RWPE2 (cell line): ENCODE data around the gene TNFAIP3.

Experiments used
- ATAC-seq: fragments of 200-7000 bp; cut with Tn5 transposase; 3 replicates; pipeline ENCODE4 v1.9.1; 2021; ENCODE audit warnings: low read depth
- DNase-seq: peaks from one replicate; pipeline ENCODE4 v3.0.0-alpha.2; 2020; ENCODE audit warnings: low spot score
- H3K27ac ChIP-seq: fragments of 450-650 bp; 2 replicates; pipeline ENCODE4 v1.5.1; 2017; ENCODE audit warnings: mild to moderate bottlenecking; ENCODE audit not compliant: poor library complexity, severe bottlenecking
- H3K27me3 ChIP-seq: fragments of 250-450 bp; sonication (Bioruptor Pico); 2 replicates; pipeline ENCODE4 v1.5.1; 2021; ENCODE audit warnings: mild to moderate bottlenecking, moderate library complexity; ENCODE audit not compliant: insufficient read depth, poor library complexity, severe bottlenecking
- H3K36me3 ChIP-seq: fragments of 250-450 bp; sonication (Bioruptor Pico); 2 replicates; pipeline ENCODE4 v1.5.1; 2020; ENCODE audit warnings: low read depth, mild to moderate bottlenecking, moderate library complexity
- H3K4me1 ChIP-seq: fragments of 250-450 bp; sonication (Bioruptor Pico); 2 replicates; pipeline ENCODE4 v1.5.1; 2021; ENCODE audit warnings: mild to moderate bottlenecking, moderate library complexity; ENCODE audit not compliant: insufficient read depth, poor library complexity, severe bottlenecking
- H3K4me3 ChIP-seq: fragments of 250-450 bp; sonication (Bioruptor Pico); 2 replicates; pipeline ENCODE4 v1.5.1; 2021; ENCODE audit warnings: mild to moderate bottlenecking, moderate library complexity; ENCODE audit not compliant: severe bottlenecking
- H3K9me3 ChIP-seq: fragments of 250-450 bp; sonication (Bioruptor Pico); 2 replicates; pipeline ENCODE4 v1.5.1; 2021; ENCODE audit warnings: mild to moderate bottlenecking, moderate library complexity; ENCODE audit not compliant: severe bottlenecking
- TF ChIP-seq, protein P1 (sequence below): fragments of 450-650 bp; IDR thresholded peaks from one replicate; pipeline ENCODE4 v1.5.1; 2017; ENCODE audit warnings: mild to moderate bottlenecking, moderate library complexity; ENCODE audit not compliant: poor library complexity, severe bottlenecking

The TNFAIP3 gene

DNA sequence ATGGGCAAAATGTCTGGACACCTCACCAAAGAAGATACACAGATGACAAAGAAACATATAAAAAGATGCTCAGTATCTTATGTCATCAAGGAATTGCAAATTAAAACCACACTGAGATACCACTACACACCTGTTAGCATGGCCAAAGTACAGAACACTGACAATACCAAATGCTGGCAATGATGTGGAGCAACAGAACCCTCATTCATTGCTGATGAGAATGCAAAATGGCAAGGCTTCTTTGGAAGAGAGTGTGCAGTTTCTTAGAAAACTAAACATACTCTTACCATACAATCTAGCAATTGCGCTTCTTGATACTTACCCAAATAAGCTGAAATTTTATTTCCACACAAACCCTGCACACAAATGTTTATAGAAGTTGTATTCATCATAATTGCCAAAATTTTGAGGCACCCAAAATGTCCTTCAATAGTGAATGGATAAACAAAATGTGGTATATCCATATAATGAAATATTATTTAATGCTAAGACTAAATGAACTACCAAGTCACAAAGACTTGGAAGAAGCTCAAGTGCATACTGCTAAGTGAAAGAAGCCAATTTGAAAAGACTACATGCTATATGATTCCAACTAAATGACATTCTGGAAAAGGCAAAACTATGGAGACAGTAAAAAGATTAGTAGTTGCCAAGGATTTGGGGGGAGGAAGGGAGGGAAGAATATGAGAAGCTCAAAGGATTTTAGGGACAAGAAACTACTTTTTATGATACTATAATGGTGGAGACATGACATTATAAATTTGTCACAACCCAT, 50.7 kb downstream of the TNFAIP3 start:
- Histone ChIP-seq H3K36me3 (no peaks in the 10 kb centered on the region), H3K4me1 (no peaks in the 10 kb centered on the region), H3K9me3 (no peaks in the 10 kb centered on the region), H3K27ac (no peak overlapping the region), H3K4me3 (no peak overlapping the region), H3K27me3 (no peaks in the 10 kb centered on the region)
- ATAC-seq, result no peak
- DNase-seq, result no peak
- TF ChIP-seq, protein P1, sequence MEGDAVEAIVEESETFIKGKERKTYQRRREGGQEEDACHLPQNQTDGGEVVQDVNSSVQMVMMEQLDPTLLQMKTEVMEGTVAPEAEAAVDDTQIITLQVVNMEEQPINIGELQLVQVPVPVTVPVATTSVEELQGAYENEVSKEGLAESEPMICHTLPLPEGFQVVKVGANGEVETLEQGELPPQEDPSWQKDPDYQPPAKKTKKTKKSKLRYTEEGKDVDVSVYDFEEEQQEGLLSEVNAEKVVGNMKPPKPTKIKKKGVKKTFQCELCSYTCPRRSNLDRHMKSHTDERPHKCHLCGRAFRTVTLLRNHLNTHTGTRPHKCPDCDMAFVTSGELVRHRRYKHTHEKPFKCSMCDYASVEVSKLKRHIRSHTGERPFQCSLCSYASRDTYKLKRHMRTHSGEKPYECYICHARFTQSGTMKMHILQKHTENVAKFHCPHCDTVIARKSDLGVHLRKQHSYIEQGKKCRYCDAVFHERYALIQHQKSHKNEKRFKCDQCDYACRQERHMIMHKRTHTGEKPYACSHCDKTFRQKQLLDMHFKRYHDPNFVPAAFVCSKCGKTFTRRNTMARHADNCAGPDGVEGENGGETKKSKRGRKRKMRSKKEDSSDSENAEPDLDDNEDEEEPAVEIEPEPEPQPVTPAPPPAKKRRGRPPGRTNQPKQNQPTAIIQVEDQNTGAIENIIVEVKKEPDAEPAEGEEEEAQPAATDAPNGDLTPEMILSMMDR, result no peak

DNA sequence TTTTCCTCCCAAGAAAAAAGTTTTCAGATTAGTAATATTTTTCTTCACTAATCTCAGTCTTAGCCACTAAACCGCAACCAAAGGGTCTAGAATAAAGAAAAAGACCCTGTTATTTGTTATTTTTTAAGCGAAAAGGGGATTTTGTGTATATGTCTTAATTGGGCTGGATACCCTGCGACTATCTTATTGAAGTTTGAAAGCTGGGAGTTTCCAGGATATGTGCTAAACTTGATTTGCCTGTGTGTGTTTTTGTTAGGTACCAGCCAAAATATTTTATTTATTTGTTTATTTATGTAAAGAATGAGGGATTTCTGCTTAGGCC, 52.4 kb downstream of the TNFAIP3 start:
- no peak overlapping the region for H3K27ac ChIP-seq
- ATAC-seq (no peak), DNase-seq (no peak)
- TF ChIP-seq, protein P1, result no peak
- H3K4me1 ChIP-seq, result no peaks in the 10 kb centered on the region
- H3K36me3 ChIP-seq, result no peaks in the 10 kb centered on the region
- H3K9me3 ChIP-seq, result no peaks in the 10 kb centered on the region
- H3K27me3 ChIP-seq, result no peaks in the 10 kb centered on the region
- H3K4me3 ChIP-seq, result no peak overlapping the region

DNA sequence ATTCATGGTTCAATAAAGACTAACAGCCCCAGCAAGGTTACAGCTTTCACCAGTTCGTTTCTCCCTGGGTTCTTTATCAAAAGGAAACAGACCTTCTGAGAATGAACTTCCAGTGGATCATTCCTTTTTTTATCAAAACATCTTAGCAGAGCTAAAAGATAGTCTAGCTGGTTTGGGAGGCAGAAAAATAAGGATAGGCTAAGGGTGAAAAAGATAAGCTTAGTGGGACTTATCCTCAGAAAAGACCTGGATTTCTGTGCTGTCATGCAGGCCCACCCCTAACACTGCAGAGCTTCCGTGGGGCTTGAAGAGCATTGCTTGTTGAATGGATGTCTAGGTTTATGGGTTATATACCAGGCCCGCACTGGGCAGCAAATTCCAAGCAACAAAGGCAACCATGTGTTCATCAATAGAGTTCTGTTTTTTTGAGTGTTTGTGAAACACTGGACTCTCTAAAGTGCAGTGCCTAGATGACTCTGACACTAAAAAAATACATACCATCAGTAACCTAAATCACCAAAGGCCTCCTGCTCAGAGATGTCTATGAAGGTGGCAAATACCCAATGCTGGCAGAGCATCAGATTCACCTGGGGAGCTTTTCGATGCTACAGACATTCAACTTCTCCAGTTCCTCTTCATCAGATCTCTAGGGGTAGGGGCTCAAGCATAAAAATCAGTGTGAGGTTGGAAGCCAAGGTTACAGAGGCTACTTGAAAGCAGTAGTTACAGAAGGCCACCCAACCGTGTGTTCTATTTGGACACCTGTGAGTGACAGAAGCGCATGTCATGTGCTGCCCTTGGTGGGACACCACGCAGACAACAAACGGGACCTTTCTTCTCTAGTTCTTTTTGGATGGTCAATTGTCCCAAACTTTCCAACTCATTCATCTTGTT, 53.0 kb downstream of the TNFAIP3 start:
- ATAC-seq, result no peak
- no peak overlapping the region for H3K4me3 ChIP-seq
- H3K4me1 ChIP-seq, result no peaks in the 10 kb centered on the region
- H3K27ac ChIP-seq, result no peak overlapping the region
- H3K9me3 ChIP-seq, result no peaks in the 10 kb centered on the region
- no peaks in the 10 kb centered on the region for H3K27me3 ChIP-seq
- no peak for DNase-seq
- TF ChIP-seq, protein P1, result no peak
- no peaks in the 10 kb centered on the region for H3K36me3 ChIP-seq

GRCh38 chr6:137921823-137922222, 54.8 kb downstream of the TNFAIP3 start:
- Histone ChIP-seq H3K4me1 (peaks cover 11% of the 10 kb centered on the region), H3K27ac (no peak overlapping the region), H3K36me3 (no peaks in the 10 kb centered on the region), H3K4me3 (no peak overlapping the region), H3K27me3 (no peaks in the 10 kb centered on the region), H3K9me3 (no peaks in the 10 kb centered on the region)
- ATAC-seq (no peak), DNase-seq (no peak)
- TF ChIP-seq, protein P1, result no peak
